HG03342 (cell line): ENCODE measurements around the gene GPR4.

ENCODE experiments used
- ATAC-seq: cut with Tn5 transposase; IDR thresholded peaks from one replicate; pipeline ENCODE4 v1.9.1; 2021; ENCODE audit warnings: mild to moderate bottlenecking, moderate library complexity; ENCODE audit not compliant: unreplicated experiment

Gene GPR4

GRCh38 chr19:45590300-45591003 is 11.6 kb downstream of the GPR4 start:
- no peak for ATAC-seq

GRCh38 chr19:45589768-45590167 is 12.2 kb downstream of the GPR4 start:
- ATAC-seq = no peak

GRCh38 chr19:45587873-45588272 is 14.1 kb downstream of the GPR4 start:
- no peak for ATAC-seq

- ATAC-seq = no peak
Observed at GRCh38 chr19:45585158-45585577, 16.8 kb downstream of the GPR4 start.

GRCh38 chr19:45584332-45585157 is 17.5 kb downstream of the GPR4 start, which contains the start of gene OPA3:
Gene OPA3 (minus strand): TSS chr19:45584802. CDS start chr19:45584764, 38 bp downstream.
- peak; percentile 84 for ATAC-seq

GRCh38 chr19:45581576-45581975 is 20.4 kb downstream of the GPR4 start:
- no peak for ATAC-seq

- ATAC-seq = no peak
Observed at GRCh38 chr19:45578861-45579260, 23.2 kb downstream of the GPR4 start.

- no peak for ATAC-seq
Observed at GRCh38 chr19:45577111-45577905, 24.7 kb downstream of the GPR4 start.

- ATAC-seq = no peak
Observed at GRCh38 chr19:45576682-45577081, 25.3 kb downstream of the GPR4 start.

- ATAC-seq = no peak
Observed at GRCh38 chr19:45575216-45575615, 26.8 kb downstream of the GPR4 start.

GRCh38 chr19:45574526-45574925 is 27.5 kb downstream of the GPR4 start:
- no peak for ATAC-seq

- ATAC-seq = no peak
Observed at GRCh38 chr19:45571457-45572220, 30.4 kb downstream of the GPR4 start.

- ATAC-seq = no peak
Observed at GRCh38 chr19:45569619-45570421, 32.2 kb downstream of the GPR4 start.

GRCh38 chr19:45568732-45569131 is 33.3 kb downstream of the GPR4 start:
- ATAC-seq = no peak

- ATAC-seq = no peak
Observed at GRCh38 chr19:45567609-45568008, 34.4 kb downstream of the GPR4 start.

GRCh38 chr19:45564131-45564780 is 37.8 kb downstream of the GPR4 start:
- ATAC-seq = no peak

- no peak for ATAC-seq
Observed at GRCh38 chr19:45560686-45561085, 41.3 kb downstream of the GPR4 start.

- ATAC-seq = no peak
Observed at GRCh38 chr19:45560038-45560437, 42.0 kb downstream of the GPR4 start.

- peak; percentile 61 for ATAC-seq
Observed at GRCh38 chr19:45558399-45558878, 43.6 kb downstream of the GPR4 start.
